Smooth muscle cell of the pulmonary artery (primary cell): ENCODE data around the gene CNPPD1. TPM values are rescaled to one million over a fixed set of nuclear protein-coding genes. Genes with fewer than 3 reads are reported as not detected.

Experiments
- total RNA-seq: library from RNA; depleted of rRNA; stranded (reverse); fragments of >200 nt; gene quantifications from 2 replicates; pipeline ENCODE4 v1.2.3, GENCODE V29; 2014

Gene CNPPD1
- total RNA-seq: 31.5 and 43.7 TPM in 2 replicates

DNA sequence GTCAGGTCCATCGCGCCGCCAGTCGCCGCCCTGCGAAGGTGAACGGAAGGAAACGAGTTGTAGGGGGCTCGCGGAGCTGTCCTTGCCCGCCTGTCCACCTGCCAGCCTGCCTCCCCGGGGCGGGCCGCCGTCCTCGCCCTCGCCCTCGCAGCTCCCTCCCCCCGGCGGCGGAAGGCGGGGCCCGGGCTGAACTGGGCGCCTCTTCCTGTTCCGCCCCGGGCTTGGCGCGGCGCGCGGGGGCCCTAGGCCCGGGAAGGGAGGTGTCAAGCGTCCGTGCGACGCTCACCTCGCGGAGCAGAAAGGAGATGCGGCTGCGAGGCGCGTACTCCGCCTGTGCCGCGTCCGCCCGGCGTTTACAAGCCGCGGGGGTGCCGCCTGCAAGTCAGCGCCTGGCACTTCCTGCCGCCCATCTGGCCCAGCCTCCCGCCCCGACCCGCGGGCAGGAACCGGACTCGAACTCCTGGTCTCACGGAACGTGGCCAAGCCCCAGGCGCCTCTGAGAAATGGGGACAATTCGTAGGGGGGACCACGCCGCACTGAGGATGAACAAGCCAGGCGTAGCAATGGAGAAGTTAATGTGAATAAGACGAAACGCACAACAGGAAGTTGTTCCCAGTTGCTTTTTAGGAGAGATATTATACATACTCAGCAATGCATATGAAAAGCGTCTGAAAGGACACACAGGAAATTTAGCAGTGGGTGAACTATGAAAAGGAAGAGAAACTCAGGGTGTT lies at the start of gene CNPPD1:
TSS of gene CNPPD1 (minus strand) at position 108 of the 734 bp plus-strand sequence. CDS start at position 11, 97 bp downstream.

DNA sequence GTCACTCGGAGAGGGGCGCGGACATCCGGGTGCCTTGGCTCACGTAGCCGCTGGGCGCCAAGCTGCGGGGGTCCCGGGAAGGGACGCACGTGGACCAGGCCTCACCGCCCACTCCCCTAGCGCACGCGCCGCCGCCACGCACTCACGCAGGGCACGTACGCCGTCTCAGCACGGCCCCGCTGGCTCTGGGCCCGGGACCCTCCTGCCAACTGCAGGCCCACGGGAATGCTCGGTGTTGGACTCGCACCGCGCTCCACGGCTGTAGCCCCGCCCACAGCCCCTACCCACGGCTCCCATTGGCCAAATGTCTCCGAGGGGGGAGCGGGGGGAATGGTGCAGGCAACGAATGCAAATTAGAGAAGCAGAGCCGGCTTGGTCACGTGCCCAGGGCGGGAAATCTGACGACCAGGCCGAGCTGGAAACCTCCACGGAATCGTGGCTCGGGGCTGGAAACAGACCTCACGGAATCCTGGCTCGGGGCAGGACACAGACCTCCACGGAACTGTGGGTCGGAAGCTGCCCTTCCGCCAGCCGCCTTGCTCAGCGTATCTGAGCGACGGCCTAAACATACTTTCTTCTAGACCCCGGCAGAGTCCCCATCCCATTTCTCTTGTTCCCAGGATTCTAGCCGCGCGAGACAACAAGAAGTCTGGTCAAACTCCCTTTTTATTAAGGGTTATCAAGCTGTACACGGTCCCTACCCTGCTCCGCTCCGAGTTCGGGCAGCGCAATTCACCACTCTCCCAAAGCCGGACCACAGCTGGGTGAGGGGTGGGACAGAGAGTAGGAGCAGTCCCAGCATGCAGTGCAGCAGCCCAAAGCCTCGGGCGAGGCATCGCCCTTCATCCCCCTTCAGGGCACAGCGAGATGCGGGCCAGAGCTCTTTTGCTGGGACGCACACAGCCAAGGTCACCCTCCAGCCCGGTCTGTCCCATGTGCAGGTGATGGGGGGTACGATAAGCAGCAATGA lies 42.3 kb upstream of the CNPPD1 start, which contains the start of gene ABCB6:
TSS of gene ABCB6 (minus strand) at position 227 of the 970 bp plus-strand sequence. CDS start 285 bp downstream, outside the sequence.

DNA sequence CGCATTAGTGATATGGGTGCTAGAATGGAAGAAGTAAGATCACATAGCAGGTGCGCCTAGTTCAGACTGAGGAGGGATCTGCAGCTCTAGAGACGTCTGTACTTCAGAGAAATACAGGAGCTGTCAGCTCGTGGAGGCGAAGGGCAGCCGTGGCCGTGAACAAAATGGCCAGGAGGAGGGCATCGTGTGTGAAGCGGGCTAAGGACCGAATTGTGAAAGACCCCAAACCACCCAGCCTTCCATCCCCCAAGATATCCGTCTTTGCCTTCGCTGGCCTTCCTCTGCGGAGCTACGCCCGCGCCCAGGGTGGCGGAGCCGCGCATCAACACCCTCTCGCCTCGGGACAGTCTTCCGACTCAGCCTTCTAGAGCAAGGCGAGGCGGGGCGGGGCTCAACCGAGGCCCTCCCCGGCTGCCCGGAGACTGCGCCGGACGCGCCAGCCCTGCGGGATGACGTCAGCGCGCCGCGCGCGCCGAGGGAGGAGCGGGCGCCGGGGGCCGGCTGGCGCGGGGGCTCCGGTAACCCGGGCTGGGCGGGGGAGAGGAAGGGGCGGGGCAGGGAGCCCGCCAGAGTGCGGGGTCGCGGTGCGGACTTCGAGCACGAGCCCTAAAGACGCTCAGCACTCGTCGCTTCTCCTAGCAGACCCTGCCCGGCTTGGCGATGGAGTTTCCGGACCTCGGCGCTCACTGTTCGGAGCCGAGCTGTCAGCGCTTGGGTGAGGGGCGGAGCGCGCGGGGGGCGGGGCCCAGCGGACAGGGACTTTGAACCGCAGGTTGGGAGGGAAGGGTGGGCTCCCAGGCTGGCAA lies 29.8 kb upstream of the CNPPD1 start, which contains the start of gene ZFAND2B:
TSS of gene ZFAND2B (plus strand) at position 455 of the 806 bp plus-strand sequence. CDS start at position 661, 206 bp downstream.

DNA sequence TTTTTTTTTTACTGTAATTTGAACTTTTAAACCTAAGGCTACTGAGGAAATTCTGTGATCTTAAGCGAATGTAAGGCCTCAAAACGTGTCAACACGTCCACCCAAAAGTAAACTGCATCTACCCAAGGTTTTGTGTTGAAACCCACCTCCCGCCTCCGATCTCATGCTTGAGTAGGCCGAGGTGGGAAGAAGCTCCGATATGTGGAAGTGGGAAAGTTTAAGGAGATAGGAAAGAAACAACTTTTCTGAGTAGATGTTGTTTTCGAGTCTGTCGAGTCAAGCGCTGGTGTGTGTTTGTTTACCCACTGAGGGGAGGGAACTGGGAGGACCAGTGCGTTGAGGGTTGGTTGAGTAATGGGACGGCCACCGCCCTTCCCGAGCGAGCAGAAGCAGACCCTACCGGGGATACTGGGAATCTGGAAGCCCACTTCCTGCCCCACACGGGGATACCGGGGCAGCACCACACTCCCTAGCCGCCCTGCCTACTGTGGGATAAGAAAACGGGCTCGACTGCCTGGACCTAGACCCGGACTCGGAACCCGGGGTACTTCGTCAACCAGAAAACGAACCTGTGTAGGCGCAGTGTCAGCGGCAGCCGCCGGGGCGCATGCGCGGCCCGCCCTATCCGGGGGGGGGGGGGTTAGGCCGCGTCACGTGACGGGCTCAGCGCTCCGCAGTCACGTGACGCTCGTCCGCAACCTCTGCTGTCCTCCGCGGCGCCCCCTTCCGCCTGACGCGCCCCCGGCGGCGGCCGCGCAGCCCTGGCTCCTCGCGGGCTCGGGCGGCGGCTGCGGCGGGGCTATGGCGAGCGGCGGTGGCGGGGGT lies 1.0 kb upstream of the CNPPD1 start, which contains the start of gene RETREG2:
TSS of gene RETREG2 (plus strand) at position 724 of the 825 bp plus-strand sequence. CDS start at position 802, 78 bp downstream.

DNA sequence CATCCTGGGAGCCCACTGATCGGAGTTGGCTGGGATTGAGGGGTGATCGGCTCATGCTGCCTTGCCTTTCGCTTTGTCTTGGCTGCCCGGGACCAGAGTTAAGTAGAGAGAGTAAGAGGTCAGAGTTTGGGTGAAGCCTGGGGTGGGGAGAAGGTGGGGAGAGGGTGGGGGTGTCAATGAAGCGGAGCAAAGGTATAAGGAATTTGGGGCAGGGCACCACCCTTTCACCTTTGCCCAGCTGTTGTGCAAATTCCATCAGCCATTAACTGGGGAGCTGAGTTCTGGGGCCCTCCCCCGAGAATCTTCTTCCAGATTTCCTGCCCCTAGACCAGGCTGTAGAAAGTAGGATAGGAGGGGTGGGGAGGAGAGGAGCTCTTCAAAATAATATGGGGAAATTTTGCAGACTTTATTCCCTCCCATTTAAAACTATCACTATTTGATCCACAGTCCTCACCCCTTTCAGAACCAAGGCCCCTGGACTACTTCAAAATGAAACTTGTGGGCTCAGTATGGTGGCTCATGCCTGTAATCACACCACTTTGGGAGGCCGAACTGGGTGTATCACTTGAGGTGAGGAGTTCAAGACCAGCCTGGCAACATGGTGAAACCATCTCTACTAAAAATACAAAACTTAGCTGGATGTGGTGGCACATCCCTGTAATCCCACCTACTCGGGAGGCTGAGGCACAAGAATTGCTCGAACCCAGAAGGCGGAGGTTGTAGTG lies 6.6 kb downstream of the CNPPD1 start, which contains the start of gene SLC23A3:
TSS of gene SLC23A3 (minus strand) at position 100 of the 725 bp plus-strand sequence. CDS start at position 55, 45 bp downstream.

DNA sequence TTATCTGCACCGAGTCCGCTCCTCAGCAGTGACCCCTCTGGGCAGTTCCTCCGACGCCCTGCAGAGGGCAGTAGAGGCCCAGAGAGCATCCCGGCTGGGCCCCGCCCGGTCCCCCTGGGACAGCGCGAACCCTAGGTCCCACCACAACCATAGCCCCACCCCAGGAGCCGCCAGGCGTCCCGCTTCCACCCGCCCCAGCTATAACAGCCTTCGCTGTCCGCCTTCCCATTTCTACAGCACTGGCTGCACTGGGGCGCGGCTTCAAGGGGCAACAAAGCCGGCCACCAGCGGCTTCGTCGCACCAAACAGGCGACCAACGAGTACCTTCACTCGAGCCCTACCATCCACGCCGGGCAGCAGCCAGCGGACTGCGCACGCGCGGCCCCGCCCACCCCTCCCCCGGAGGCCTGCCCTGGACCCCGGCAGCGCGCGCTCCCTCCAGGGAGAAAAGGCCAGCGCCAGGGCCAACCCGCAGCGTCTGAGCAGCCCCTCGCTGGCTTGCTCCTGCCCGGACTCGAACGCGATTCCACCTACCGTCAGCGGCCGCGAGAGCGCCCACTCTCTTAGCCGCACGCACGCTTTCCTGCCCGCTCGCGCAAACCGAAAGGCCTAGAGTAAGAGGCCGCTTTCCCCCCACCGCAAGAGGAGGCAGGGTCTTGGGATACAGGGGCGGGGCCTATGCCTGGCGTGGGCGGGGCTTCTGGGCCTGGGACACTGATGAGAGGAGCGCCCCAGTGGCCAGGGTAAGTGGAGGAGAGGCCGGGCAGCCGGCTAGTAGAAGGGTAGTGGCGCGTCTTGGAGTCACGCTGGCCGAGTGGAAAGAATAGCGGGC lies 16.3 kb downstream of the CNPPD1 start, which contains the start of gene NHEJ1:
TSS of gene NHEJ1 (minus strand) at position 630 of the 832 bp plus-strand sequence. CDS start 2,453 bp downstream, outside the sequence.

Other genes starting within 250 kb of the CNPPD1 start
- gene CDK5R2, start 217.3 kb downstream of the CNPPD1 start, total RNA-seq: not detected in 2 replicates
- not detected in 2 replicates for gene FEV, start 191.7 kb downstream of the CNPPD1 start, total RNA-seq
- gene CRYBA2, start 183.5 kb downstream of the CNPPD1 start, total RNA-seq: not detected in 2 replicates
- gene CFAP65, start 135.4 kb downstream of the CNPPD1 start, total RNA-seq: 0.03 TPM in 1 of 2 replicates, not detected in the other
- gene IHH, start 116.0 kb downstream of the CNPPD1 start, total RNA-seq: not detected in 2 replicates
- gene NHEJ1, start 16.1 kb downstream of the CNPPD1 start, total RNA-seq: 18.5 and 22.0 TPM in 2 replicates
- 2.9 and 8.1 TPM in 2 replicates for gene SLC23A3, start 6.9 kb downstream of the CNPPD1 start, total RNA-seq
- 75.5 and 88.8 TPM in 2 replicates for gene RETREG2, start 1.4 kb upstream of the CNPPD1 start, total RNA-seq
- gene ZFAND2B, start 29.9 kb upstream of the CNPPD1 start, total RNA-seq: 18.1 and 26.0 TPM in 2 replicates
- gene ABCB6, start 42.0 kb upstream of the CNPPD1 start, total RNA-seq: 69.9 and 77.9 TPM in 2 replicates
- gene ATG9A, start 52.7 kb upstream of the CNPPD1 start, total RNA-seq: 73.2 and 73.7 TPM in 2 replicates
- gene ANKZF1, start 52.9 kb upstream of the CNPPD1 start, total RNA-seq: 41.4 and 52.1 TPM in 2 replicates
- 12.1 and 14.9 TPM in 2 replicates for gene GLB1L, start 68.5 kb upstream of the CNPPD1 start, total RNA-seq
- 31.2 and 31.4 TPM in 2 replicates for gene STK16, start 68.6 kb upstream of the CNPPD1 start, total RNA-seq
- gene TUBA4B, start 76.3 kb upstream of the CNPPD1 start, total RNA-seq: not detected in 2 replicates
- gene TUBA4A, start 77.0 kb upstream of the CNPPD1 start, total RNA-seq: 17.9 and 19.6 TPM in 2 replicates
- gene DNAJB2, start 102.4 kb upstream of the CNPPD1 start, total RNA-seq: 74.7 and 78.8 TPM in 2 replicates
- 23.5 and 45.4 TPM in 2 replicates for gene PTPRN, start 132.5 kb upstream of the CNPPD1 start, total RNA-seq
- gene RESP18, start 155.8 kb upstream of the CNPPD1 start, total RNA-seq: not detected in 2 replicates
- 68.5 and 91.9 TPM in 2 replicates for gene DNPEP, start 211.0 kb upstream of the CNPPD1 start, total RNA-seq
- gene DES, start 241.5 kb upstream of the CNPPD1 start, total RNA-seq: 1.1 and 3.0 TPM in 2 replicates